Stimulated activated CD8-positive, alpha-beta memory T cell treated with anti-CD3 and anti-CD28 coated beads, Interleukin-7, amount 100 ng/mL, for 48 hours (primary cell): ENCODE results near the gene KCP.

ENCODE experiments used
- DNase-seq, 2 donors: peaks; one replicate each; pipeline ENCODE4 v3.0.0-alpha.2; 2020; ENCODE audit warnings: low read depth in 1 of 2; ENCODE audit errors: extremely low read depth in 1 of 2

Gene KCP

GRCh38 chr7:128830231-128831177 lies 80.0 kb downstream of the KCP start, which contains the start of gene FLNC:
Gene FLNC (plus strand): TSS chr7:128830406. CDS start chr7:128830638, 232 bp downstream.
- no peak for DNase-seq

GRCh38 chr7:128829391-128830166 lies 80.9 kb downstream of the KCP start:
- no peak for DNase-seq

DNA sequence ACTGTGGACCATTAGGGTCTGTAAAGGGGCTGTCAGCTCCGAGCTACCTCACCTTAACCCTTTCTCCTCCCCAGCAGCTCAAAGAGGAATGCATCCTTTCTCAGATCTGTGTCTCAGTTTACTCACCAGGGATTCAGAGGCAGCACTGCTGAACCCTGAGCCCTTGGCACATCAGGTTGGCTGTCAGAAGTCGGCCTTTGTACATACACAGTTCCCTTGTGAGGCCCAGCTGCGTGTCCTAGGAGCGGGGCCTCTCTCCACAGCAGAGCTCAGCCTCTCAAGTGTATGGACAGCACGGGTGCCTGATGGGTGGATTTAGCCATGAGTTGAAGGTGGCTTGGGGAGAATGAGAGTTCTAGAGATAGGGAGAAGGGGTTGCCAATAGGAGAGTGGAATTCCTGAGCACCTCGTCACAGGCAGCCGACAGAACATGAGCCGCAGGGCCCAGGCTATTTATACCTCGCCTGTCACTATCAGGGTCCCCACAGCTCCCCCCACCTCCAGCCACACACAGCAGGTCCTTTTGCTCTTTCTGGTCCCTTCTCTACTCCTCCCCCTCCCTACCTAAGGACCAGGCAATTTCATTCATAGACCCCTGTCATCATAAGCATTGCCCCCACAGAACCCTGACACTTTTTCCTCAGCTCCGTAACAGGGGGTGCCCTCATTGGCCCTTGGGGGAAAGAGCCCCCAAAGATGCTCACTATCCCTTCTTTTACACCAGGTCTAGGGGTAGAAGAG lies 82.4 kb downstream of the KCP start:
- no peak for DNase-seq

DNA sequence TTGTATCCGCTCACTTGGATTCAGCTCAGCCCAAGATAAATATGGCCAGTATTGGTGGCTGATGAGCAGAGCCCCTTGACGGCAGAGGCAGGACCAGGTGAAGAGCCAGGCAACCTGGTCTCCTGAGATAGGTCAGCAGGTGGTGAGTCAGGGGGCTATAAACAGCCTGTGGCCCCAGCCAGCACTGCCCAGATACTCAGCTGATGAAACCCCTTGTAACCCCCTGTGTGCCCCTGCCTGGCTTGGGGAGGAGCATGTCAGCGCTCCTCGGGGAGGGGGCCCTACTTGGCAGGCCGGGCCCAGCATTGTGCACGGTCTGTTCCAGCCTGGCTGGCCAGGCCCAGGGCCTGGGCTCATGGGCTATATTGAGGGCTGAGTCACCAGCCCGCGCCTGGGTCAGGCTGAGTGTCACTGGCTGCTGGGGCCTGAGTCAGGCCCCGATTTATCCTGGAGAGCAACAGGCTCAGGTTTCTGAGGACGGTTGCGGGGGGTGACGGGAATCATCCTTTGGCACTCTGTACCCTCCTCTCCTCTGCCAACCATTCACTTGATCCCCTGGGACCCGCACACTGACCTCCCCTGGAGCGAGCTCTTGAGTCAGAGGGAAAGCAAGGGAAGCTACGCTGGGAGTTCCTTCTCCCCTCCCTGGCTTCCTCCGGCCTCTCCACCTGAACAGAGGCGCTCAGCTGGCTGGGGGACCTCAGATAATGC lies 83.1 kb downstream of the KCP start:
- DNase-seq, result no peak

DNA sequence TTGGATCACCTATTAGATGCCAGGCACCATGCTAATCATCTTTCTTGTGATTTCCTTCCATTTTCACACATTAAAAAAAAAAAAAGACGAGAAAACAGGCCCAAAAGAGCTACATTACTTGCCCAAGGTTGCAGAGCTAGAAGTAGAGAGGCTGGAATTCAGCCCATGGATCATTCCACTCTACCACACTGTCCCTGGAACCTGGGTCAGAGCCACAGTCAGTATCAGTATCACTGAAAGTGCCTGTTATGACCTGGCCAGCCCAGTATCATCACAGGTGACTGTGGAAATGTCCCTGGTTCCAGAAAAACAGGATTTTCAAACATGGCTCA lies 83.6 kb downstream of the KCP start:
- no peak for DNase-seq
